Stimulated activated CD8-positive, alpha-beta memory T cell treated with anti-CD3 and anti-CD28 coated beads, Interleukin-12 subunit alpha, Interleukin-12 subunit beta, amount 100 ng/mL, for 24 hours (primary cell): ENCODE data around the gene SLC17A5.
"Not testable (repeated sequence)": the region's sequence is repeated elsewhere in the genome, so short reads cannot be mapped to it uniquely, and the experiment has no call there.

Experiments
- DNase-seq: peaks from one replicate; pipeline ENCODE4 v3.0.0-alpha.2; 2020; ENCODE audit errors: extremely low read depth

Gene SLC17A5, protein sequence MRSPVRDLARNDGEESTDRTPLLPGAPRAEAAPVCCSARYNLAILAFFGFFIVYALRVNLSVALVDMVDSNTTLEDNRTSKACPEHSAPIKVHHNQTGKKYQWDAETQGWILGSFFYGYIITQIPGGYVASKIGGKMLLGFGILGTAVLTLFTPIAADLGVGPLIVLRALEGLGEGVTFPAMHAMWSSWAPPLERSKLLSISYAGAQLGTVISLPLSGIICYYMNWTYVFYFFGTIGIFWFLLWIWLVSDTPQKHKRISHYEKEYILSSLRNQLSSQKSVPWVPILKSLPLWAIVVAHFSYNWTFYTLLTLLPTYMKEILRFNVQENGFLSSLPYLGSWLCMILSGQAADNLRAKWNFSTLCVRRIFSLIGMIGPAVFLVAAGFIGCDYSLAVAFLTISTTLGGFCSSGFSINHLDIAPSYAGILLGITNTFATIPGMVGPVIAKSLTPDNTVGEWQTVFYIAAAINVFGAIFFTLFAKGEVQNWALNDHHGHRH

DNA sequence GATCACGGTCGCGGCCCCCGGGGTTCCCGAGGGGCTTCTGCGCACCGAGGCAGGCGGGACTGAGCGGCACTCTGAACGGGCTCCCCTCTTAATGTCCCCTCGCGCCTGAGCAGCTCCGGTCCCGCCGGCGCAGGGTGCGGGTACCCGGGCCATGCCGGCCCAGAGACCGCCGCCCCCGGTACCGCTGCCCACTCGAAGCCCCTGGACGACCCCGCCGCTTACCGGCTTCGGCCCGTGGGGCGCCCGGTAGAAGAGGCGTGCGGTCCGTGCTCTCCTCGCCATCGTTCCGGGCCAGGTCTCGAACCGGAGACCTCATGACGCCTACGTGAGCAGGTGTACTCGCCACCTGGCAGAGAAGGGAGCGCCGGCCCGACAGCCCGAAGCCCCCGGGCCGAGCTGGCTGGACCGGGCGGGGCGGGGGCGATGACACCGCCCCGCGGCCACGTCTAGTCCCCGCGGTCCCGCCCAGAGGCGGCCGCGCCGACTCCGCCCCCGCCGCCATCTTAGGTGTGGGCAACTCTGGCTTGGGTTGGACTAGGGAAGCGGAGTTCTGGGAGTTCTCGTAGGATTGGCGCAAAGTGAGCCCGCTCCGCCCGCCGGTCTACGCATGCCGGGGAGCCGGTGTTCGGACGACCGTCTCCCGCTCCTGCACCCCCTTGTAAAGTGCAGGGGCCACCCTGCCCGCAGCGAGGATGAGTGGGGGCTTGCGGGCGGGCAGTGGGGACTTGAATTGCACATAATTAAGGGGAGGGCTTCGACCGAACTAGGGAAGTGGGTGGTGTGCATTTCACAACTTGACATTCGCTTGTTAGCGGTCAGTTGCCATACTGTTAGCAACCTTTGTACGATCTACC, at the start of gene SLC17A5:
TSS of gene SLC17A5 (minus strand) at position 422 of the 854 bp plus-strand sequence. CDS start at position 316, 106 bp downstream.
- peak; percentile 72 for DNase-seq

DNA sequence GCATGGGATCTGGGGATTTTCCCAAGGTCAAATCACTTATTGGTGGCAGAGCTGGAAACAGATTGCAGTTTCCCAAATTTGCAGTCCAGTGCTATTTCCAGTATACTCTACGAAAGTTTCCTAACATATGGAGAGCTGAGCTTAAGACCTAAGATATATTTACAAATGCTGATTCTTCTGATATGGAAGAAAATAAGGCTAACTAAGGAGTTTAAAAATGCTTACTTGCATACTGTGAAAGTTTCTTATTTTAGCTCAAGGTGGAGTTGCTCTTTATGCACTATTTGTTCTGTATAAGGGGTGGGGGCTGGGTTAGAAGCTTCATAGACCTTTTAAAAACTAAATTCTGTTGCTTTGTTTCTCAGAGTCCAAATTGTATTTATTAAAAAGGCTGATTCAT, 49.7 kb upstream of the SLC17A5 start:
- DNase-seq, result no peak

DNA sequence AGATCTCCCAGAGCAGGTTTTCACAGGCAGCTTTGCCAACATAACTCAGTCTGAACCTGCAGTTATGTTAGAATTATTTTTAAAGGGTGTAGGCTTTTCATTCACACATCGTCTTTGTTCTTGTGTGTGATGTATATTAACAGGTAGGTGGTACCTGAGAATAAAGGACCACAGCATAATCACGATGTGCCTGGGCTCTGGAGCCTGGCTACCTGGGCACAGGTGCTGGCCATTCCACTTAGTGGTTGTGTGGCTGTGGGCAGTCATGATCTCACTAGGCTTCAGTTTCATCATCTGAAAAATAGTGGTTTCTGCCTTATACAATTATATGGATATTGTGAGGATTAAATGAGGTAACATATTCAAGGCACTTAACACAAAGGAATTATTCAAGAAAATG, 48.7 kb upstream of the SLC17A5 start:
- DNase-seq, result no peak

DNA sequence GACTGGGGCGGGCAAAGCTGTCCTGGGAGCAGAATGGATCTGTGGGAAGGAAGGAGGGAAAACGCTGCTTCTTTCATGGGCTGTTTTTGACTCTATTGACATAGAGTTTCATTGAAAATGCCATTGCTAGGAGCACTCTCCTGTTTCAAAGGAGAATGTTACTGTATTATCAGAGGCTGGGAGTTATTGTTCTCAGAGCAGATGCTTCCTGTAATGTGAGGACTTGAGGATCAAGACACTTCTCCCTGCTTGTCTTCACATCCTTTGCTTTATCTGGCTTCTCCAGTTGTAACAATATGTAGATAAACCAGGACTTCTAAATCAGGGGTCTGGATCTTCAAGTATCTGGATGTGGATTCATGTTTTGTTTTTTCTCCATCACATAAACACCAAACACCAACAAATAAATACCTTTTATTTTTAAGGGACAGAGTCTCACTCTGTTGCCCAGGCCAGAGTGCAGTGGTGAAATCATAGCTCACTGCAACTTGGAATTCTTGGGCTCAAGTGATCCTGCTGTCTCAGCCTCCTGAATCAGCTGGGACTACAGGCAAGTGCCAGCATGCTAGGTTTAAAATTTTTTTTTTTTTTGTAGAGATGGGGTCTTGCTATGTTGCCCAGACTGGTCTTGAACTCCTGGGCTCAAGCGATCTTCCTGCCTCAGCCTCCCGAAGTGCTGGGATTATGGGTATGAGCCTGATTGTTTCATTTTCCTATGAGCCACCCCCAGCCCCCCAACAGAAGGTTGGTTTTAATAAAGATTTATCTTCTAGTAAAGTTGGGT, 46.1 kb upstream of the SLC17A5 start:
- no peak for DNase-seq

GRCh38 chr6:73696966-73697655, 43.3 kb upstream of the SLC17A5 start:
- DNase-seq, result no peak

- peak; percentile 15 for DNase-seq
Observed at GRCh38 chr6:73695619-73696421, 42.0 kb upstream of the SLC17A5 start, which contains the start of gene CD109. Gene CD109, plus strand, starts transcription at chr6:73696203. Its CDS starts 13 bp downstream, at chr6:73696216.

DNA sequence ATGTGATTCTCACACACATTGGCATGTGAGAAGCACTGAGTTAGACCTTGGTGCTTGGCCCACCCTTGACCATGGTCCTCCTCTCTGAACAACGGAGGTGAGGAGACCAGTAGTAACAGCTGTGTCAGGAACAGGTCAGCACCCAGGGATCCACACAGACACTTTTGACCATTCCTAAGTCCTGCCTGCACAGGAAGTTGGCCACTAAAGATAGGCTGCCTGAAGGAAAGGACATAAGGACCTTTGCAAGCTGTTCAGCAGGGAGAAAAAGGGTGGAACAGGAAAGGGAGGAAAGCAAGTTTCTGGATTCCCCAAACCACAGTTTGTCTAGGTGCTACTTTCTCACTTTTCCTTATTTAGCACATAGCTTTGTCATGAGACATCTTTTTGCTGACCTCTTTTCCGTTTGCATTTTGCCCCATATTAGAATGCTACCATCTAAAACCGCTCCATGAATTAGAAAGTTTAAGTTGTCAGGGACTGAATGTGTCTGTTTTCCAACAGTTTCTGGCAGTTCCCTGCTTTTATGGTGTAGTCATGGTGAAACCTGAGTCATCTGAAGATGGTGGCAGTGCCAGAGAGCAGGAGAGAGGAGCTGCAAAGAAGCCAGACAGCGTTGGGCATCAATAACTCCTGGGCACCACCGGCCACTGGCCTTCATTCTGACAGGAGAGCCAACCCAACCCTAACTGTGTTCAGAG, 41.1 kb upstream of the SLC17A5 start:
- DNase-seq, result no peak

DNA sequence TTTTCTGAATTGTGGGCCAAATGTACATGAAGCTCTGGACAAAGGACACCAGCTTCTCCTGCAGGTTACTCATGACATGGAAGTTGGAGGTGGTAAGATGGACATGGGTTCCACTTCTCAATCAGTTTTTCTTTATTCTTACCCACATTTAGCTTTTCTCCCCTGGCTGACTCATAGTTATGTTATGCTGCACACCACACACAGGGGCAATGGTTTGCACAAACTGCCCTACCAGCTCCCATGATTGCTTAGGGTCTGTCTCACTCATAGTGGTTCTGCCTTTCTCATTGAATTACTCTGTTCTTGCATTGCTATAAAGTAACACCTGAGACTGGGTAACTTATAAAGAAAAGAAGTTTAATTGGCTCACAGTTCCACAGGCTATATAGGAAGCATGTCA, 37.7 kb upstream of the SLC17A5 start:
- no peak for DNase-seq

DNA sequence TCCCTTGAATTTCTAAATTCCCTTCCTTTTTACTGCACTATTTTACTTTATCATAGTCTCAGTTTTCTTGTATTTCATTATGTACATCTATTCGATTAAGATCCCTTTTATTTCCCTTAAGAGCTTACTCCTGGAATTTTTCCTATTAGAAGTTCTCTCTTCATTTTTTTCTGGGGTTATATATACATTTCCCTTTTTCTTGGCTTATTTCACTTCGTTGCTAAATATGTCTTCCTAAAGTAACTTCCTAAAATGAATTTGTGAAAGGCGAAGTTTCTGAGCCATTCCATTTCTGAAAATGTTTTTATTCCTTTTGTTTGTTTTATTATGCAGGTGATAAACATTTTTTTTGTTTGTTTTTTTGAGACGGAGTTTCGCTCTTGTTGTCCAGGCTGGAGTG, 36.3 kb upstream of the SLC17A5 start:
- DNase-seq, result no peak

- no peak for DNase-seq
Observed at GRCh38 chr6:73688351-73688750, 34.6 kb upstream of the SLC17A5 start.

GRCh38 chr6:73683574-73683973, 29.8 kb upstream of the SLC17A5 start:
- not testable (repeated sequence) for DNase-seq

GRCh38 chr6:73680289-73680918, 26.6 kb upstream of the SLC17A5 start:
- DNase-seq, result no peak

DNA sequence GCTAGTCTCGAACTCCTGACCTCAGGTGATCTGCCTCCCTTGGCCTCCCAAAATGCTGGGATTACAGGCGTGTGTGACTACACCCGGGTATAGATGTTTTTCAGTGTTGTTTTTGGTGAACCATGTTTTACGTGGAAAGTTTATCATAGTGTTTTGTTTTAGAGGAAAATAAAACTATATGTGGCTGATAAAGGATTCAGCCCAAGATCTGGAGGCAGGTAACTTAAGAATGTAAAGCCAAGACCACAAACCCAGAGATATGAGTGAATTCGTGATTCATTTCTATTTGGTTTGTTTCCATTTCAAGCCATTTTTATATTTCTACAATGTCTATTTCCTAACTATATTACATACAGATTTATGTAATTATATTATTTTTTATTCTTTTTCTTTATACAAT, 26.1 kb upstream of the SLC17A5 start:
- not testable (repeated sequence) for DNase-seq

- no peak for DNase-seq
Observed at GRCh38 chr6:73679009-73679408, 25.2 kb upstream of the SLC17A5 start.

DNA sequence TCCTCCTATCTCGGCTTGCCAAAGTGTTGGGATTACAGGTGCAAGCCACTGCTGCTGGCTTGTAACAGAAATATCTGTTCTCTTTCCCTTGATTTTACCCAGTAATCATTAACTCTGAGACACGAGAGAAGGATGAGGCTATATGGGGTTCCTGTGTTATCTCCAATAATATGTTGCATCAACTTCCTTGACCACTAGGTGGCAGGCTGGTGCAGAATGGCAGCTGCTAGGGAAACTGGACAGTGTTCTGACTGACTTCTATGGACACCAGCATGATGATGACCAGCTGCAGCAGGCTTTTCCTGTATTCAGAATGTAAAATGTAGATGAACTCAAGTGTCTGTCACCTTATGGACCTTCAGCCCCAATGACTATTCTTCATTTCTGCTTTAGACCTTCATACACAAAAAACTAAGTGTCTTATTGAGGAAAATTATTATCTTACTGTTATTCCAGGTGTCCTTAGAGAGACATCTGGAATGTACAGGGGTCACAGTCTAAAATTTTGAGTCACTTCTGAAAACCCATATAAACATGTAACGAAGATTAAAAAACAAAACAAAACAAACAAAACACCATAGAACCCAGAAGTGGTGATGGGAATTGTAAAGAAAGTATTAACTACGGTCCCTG, 21.8 kb upstream of the SLC17A5 start:
- DNase-seq, result no peak

DNA sequence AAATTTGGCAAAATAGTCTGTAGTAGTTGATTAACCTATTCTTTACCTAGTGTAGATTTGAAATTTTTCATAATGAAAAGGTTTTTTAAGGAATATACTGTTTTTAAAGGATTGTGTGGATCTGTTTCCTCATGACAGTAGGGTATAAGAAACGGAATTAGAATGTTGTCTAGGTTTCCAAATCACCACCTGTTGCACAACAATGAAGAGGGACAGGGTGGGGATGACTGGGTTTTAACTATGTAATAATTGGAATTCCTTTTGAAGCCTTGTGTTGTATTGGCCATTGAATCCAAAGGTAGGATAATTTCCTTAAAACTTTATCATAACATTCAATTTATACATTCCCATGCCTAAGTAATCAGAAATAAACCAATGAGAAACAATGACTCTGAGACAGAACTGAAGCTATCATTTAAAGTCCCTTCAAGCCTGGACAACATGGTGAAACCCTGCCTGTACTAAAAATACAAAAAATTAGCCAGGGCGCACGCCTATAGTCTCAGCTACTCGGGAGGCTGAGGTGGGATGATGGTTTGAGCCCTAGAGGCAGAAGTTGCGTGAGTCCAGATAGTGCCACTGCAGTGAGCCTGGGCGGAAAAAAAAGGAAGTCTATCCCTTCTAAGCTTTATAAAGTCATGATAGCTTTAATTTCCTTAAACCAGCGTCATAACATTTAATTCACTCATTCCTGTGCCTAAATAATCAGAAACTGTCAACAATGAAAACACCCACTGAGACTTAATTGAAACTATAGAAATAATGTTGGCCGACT, 18.3 kb upstream of the SLC17A5 start:
- DNase-seq, result no peak

DNA sequence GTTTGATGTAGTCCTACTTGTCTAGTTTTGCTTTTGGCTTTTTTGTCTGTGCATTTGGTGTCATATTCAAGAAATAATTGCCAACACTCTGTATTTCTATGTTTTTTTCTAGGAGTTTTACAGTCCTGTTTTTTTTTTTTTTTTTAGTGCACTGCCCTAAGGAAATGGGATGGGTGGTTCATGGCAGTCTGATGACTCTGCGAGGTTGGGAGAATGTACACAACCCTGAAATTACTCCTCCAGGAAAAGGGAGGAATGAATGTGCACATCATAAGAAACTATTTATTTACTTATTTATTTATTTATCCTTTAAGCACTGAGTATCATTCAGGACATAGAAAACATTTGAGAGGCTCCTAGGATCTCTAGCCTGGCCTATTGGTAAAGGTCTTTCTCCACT, 15.2 kb upstream of the SLC17A5 start:
- no peak for DNase-seq

- DNase-seq, result no peak
Observed at GRCh38 chr6:73667798-73668197, 14.0 kb upstream of the SLC17A5 start.
